ENCODE measurements around the gene SPRTN.

The SPRTN gene

DNA sequence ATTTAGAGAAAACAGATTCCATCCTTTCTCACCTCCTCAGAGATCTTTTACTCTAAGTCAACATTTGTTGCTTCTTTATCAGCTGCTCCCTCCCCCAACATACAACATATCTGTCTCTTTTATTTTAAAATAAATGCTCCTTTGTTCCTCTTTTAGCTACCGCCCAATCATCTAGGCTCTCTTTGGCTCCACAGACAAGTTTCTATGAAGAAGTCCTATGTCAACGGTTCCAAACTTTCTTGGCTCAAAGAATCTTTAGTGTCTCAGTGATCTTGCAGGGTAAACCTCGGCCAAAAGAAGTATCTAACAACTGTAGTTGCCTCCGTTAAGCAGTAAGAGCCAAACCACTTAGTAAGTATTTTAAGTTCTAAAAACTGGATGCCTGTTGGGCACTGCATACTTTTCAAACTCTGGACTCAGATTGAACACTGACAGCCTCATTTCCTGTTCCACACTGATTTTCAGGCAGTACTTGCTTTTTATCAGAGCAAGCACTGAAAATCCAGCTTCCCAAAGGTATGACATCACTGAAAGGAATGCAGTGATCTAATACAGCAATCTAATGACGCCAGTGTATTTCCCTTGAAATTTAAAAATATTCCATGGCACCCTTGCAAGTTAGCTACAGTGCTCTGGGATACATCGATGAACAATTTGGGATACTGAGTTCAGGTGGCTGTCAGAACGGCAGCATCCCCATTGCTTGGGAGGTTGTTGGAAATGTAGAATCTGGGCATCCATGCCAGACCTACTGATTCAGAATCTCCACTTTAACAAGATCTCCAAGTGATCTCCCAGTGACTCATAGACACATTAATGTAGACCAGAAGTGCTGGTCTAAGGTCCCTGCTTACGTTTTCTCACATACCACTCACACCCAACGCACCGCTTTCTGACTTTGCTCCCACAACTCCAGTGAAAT, 57.2 kb downstream of the SPRTN start:
- DNase-seq: peak; percentile 94
- in situ Hi-C loops (cut with HindIII; ENCODE audit: low pct_ligation_motif_present, low pct_unique_long_range_greater_than_20kb, low sequenced_read_pairs): no loop called here

DNA sequence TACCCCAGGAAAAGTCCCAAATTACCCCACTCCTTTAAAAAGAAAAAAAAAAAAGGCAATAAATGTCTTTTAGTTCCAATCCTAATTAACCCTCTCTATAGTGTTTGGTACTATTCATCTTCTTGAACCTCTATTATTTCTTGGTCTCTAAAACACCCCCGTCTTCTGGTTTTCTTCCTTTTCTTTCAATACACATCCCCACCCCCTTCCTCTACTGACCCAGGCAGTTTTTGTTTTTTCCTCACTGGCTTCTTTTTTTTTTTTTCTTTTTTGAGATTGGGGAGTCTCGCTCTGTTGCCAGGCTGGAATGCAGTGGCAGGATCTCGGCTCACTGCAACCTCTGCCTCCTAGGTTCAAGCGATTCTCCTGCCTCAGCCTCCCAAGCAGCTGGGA, 57.9 kb downstream of the SPRTN start:
- peak; percentile 65 for DNase-seq
- in situ Hi-C loops (cut with HindIII; ENCODE audit: low pct_ligation_motif_present, low pct_unique_long_range_greater_than_20kb, low sequenced_read_pairs): no loop called here

DNA sequence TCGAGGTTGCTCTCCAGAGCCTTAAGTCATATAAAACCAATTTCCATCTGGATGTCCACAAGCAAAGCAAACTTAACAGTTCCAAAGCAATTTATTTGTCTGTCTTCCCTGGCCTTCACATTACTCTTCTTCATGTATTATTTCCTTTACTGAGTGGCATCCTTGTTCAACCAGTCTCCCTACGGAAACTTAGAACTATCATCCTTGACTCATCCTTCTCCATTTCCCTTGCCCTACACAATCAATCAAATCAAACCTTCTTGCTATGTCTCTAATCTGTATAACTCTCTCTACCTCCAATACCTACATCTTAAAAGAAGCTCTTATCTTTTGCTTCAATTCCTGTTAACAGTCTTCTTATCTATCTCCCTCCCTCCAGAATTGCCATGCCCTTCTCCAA, 58.5 kb downstream of the SPRTN start:
- DNase-seq: no peak
- in situ Hi-C loops (cut with HindIII; ENCODE audit: low pct_ligation_motif_present, low pct_unique_long_range_greater_than_20kb, low sequenced_read_pairs): no loop called here

DNA sequence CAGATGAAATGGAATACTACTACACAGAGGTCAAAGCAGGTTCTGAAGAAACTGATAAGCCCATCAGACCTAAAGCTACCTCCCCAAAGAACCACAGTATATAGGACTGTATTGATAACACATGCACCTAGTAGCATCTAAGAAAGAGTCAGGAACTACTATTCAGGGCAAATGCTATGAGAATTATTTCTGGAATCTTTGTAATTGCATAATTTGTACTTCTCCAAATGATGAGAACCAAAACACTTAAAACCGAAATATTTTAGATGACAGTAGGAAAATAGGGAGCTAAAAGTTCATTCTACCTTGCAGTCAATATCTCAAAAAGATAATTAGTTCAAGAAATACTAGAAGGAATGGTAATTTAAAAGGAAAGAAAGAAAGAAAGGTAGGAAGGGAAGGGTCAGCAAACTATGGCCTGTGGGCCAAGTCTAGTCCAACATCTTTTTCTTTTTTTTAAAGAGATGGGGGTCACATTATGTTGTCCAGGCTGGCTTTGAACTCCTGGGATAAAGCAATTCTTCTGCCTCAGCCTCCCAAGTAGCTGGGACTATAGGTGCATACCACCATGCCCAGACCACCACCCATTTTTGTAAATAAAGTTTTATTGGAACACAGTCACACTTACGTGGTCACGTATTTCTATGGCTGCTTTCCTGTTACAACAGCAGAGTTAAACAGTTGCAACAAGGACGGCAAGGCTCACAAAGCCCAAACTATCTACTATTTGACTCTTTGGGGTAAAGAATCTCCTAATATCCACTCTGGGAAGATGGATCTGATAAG, 60.0 kb downstream of the SPRTN start:
- DNase-seq: no peak
- in situ Hi-C loops (cut with HindIII; ENCODE audit: low pct_ligation_motif_present, low pct_unique_long_range_greater_than_20kb, low sequenced_read_pairs): no loop called here

DNA sequence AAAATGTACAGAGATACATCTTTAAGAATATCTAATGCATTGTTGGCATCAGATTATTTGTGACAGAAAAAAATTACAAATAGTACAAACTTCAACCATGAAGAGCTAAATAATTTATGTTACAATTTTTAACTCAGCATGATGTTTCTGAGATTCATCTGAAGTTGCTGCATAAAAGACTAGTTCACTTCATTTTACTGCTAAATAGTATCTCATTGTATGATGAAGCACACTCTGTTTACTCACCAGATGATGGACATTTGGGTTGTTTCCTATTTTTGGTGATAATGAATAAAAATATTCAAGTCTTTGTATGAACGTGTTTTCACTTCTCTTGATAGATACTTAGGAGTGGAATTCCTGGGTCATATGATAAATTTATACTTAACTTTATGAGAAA, 63.4 kb downstream of the SPRTN start:
- no peak for DNase-seq
- in situ Hi-C loops (cut with HindIII; ENCODE audit: low pct_ligation_motif_present, low pct_unique_long_range_greater_than_20kb, low sequenced_read_pairs): no loop called here

DNA sequence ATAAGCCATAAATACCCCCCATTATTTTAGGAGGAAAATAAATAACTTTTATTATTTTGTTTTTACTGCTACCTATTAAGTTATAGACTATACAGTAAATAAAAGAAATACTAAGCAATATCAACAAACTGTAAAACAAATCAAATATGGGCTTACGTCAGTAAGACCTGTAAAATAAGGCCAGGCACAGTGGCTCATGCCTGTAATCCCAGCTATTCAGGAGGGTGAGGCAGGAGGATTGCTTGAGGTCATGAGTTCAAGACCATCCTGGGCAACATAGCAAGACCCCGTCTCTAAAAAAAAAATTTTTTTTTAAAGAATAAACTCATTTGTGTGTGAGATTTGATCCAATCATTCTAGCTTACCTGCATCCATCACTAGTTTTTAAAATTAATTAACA, 66.2 kb downstream of the SPRTN start:
- DNase-seq: no peak
- in situ Hi-C loops (cut with HindIII; ENCODE audit: low pct_ligation_motif_present, low pct_unique_long_range_greater_than_20kb, low sequenced_read_pairs): no loop called here
